OCI-LY7 (cell line): ENCODE results near the gene ZSWIM3. TPM values are rescaled to one million over a fixed set of nuclear protein-coding genes. Genes with fewer than 3 reads are reported as not detected.

ENCODE experiments used
- BruUV-seq: library from RNA; stranded (reverse); fragments of 400-500 nt; replicated peaks from 2 replicates; lab custom pipeline; 2021; lab: Mats Ljungman, UMichigan
- CTCF ChIA-PET: fragments of 300-600 bp; sonication (Branson Sonifier 250); formaldehyde crosslinking; loops from one replicate; lab custom pipeline; 2022; ENCODE audit warnings: antibody characterized with exemption; ENCODE audit not compliant: unreplicated experiment; lab: Charles Lee
- POLR2A ChIA-PET: fragments of 300-600 bp; sonication (Branson Sonifier 250); formaldehyde crosslinking; loops from one replicate; lab custom pipeline; 2022; ENCODE audit warnings: antibody characterized with exemption; lab: Charles Lee
- DNase-seq: peaks from one replicate; pipeline ENCODE4 v3.0.0-alpha.2; 2015; ENCODE audit warnings: low spot score
- H2AFZ ChIP-seq: fragments of 200-600 bp; sonication (generic), shearing (Covaris generic); 2 replicates; pipeline ENCODE4 v1.6.1; 2014; ENCODE audit warnings: mild to moderate bottlenecking, antibody characterized with exemption, low read length, moderate library complexity
- H3K27ac ChIP-seq: fragments of 200-600 bp; sonication (generic); 2 replicates; pipeline ENCODE4 v1.5.1; 2014; ENCODE audit warnings: mixed run types, low read depth, mild to moderate bottlenecking, moderate library complexity, low read length, inconsistent platforms; ENCODE audit not compliant: poor library complexity, severe bottlenecking
- H3K36me3 ChIP-seq: fragments of 200-600 bp; sonication (generic); 2 replicates; pipeline ENCODE4 v1.6.1; 2014; ENCODE audit warnings: mild to moderate bottlenecking, antibody characterized with exemption, low read length, moderate library complexity, mixed read lengths; ENCODE audit not compliant: insufficient read depth
- H3K4me1 ChIP-seq: fragments of 200-600 bp; sonication (generic); 2 replicates; pipeline ENCODE4 v1.5.1; 2014; ENCODE audit warnings: mild to moderate bottlenecking, low read length; ENCODE audit not compliant: insufficient read depth, poor library complexity, severe bottlenecking
- H3K4me2 ChIP-seq: fragments of 200-600 bp; sonication (generic); 2 replicates; pipeline ENCODE4 v1.6.1; 2014; ENCODE audit warnings: mild to moderate bottlenecking, low read length
- H3K4me3 ChIP-seq: fragments of 200-600 bp; sonication (generic); 2 replicates; pipeline ENCODE4 v1.5.1; 2014; ENCODE audit warnings: mild to moderate bottlenecking, low read depth, low read length; ENCODE audit not compliant: poor library complexity, severe bottlenecking
- H3K79me2 ChIP-seq: fragments of 200-600 bp; sonication (generic); 2 replicates; pipeline ENCODE4 v1.6.1; 2016; ENCODE audit warnings: low read depth, mild to moderate bottlenecking, low read length, moderate library complexity, mixed read lengths; ENCODE audit not compliant: insufficient read depth
- H3K9me2 ChIP-seq: fragments of 200-600 bp; sonication (generic); 2 replicates; pipeline ENCODE4 v1.6.1; 2016; ENCODE audit warnings: mild to moderate bottlenecking, low read length, mixed read lengths; ENCODE audit not compliant: insufficient read depth
- H3K9me3 ChIP-seq: fragments of 200-600 bp; sonication (generic); 2 replicates; pipeline ENCODE4 v1.6.1; 2014; ENCODE audit warnings: mild to moderate bottlenecking, mixed run types, low read length, mixed read lengths
- H4K20me1 ChIP-seq: fragments of 200-600 bp; sonication (generic); 2 replicates; pipeline ENCODE4 v1.6.1; 2014; ENCODE audit warnings: mild to moderate bottlenecking, antibody characterized with exemption, low read length, moderate library complexity, mixed read lengths; ENCODE audit not compliant: insufficient read depth
- EZH2phosphoT487 ChIP-seq: fragments of 200-600 bp; sonication (generic); IDR thresholded peaks from 2 replicates; pipeline ENCODE4 v1.6.1; 2018; ENCODE audit warnings: low read depth, borderline replicate concordance, mild to moderate bottlenecking, mixed run types, antibody characterized with exemption, low read length, moderate library complexity, mixed read lengths
- intact Hi-C: fragments of 100-400 bp; cut with micrococcal nuclease; formaldehyde crosslinking; loops from one replicate; pipeline ENCODE4 v1.10.0; 2022; ENCODE audit not compliant: unreplicated experiment
- total RNA-seq, 2 experiments: library from RNA; depleted of rRNA in 1 of 2; stranded (reverse); fragments of >200 nt in 1 of 2; shearing (Covaris generic) in 1 of 2; gene quantifications; 2 replicates each; pipeline ENCODE4 v1.2.3, GENCODE V29; 2014 to 2022
- TF ChIP-seq, protein P1 (sequence below): fragments of 200-600 bp; sonication (generic); conservative IDR thresholded peaks from 2 replicates; pipeline ENCODE4 v1.5.1; 2014; ENCODE audit warnings: mild to moderate bottlenecking, antibody characterized with exemption, low read length, moderate library complexity, mixed read lengths

The ZSWIM3 gene
- total RNA-seq, 2 experiments from 2014 or later = 5.7 to 6.0 TPM

GRCh38 chr20:45835825-45836224, 21.6 kb upstream of the ZSWIM3 start:
- Histone ChIP-seq H3K9me3 (no peaks in the 10 kb centered on the region), H3K36me3 (no peaks in the 10 kb centered on the region), H3K79me2 (no peaks in the 10 kb centered on the region), H3K4me3 (no peak overlapping the region), H2AFZ (no peak overlapping the region), H3K27ac (no peak overlapping the region), H3K4me2 (no peak overlapping the region), H3K9me2 (no peaks in the 10 kb centered on the region), H3K4me1 (peaks cover 7% of the 10 kb centered on the region), H4K20me1 (no peaks in the 10 kb centered on the region)
- ChIA-PET CTCF (no interaction called here), POLR2A (interaction anchor here (0.6 kb wide), 1 partner anchor 106 kb away, joined by 3 read pairs; no protein-coding TSS in a partner anchor)
- no peak for DNase-seq
- BruUV-seq = no TSS peak
- intact Hi-C loops = no loop called here
- TF ChIP-seq, protein P1, sequence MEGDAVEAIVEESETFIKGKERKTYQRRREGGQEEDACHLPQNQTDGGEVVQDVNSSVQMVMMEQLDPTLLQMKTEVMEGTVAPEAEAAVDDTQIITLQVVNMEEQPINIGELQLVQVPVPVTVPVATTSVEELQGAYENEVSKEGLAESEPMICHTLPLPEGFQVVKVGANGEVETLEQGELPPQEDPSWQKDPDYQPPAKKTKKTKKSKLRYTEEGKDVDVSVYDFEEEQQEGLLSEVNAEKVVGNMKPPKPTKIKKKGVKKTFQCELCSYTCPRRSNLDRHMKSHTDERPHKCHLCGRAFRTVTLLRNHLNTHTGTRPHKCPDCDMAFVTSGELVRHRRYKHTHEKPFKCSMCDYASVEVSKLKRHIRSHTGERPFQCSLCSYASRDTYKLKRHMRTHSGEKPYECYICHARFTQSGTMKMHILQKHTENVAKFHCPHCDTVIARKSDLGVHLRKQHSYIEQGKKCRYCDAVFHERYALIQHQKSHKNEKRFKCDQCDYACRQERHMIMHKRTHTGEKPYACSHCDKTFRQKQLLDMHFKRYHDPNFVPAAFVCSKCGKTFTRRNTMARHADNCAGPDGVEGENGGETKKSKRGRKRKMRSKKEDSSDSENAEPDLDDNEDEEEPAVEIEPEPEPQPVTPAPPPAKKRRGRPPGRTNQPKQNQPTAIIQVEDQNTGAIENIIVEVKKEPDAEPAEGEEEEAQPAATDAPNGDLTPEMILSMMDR = no peak
- TF ChIP-seq EZH2phosphoT487 = no peak

- no TSS peak for BruUV-seq
- TF ChIP-seq EZH2phosphoT487 = no peak
- TF ChIP-seq, protein P1 = no peak
Observed at GRCh38 chr20:45836841-45837240, 20.6 kb upstream of the ZSWIM3 start.

GRCh38 chr20:45840700-45841198, 16.7 kb upstream of the ZSWIM3 start:
- no peak for TF ChIP-seq EZH2phosphoT487
- TF ChIP-seq, protein P1 = no peak
- Histone ChIP-seq H3K27ac (no peak overlapping the region), H3K79me2 (no peaks in the 10 kb centered on the region), H3K4me3 (no peak overlapping the region), H3K9me2 (no peaks in the 10 kb centered on the region), H2AFZ (no peak overlapping the region), H3K4me2 (no peak overlapping the region), H3K9me3 (no peaks in the 10 kb centered on the region), H3K36me3 (peaks cover 26% of the 10 kb centered on the region; the same call in 1 of the 2 replicates), H3K4me1 (peaks cover 20% of the 10 kb centered on the region), H4K20me1 (no peaks in the 10 kb centered on the region)
- CTCF ChIA-PET = no interaction called here
- intact Hi-C loops = no loop called here
- POLR2A ChIA-PET = interaction anchor here (2.4 kb wide), 1 partner anchor 11 kb away, joined by 11 read pairs; no protein-coding TSS in a partner anchor
- DNase-seq = no peak
- BruUV-seq = no TSS peak

More at GRCh38 chr20:45836841-45837240, 20.6 kb upstream of the ZSWIM3 start:
- ChIA-PET CTCF (no interaction called here), POLR2A (interaction anchor here (0.6 kb wide), 1 partner anchor 1732 kb away, joined by 3 read pairs; no protein-coding TSS in a partner anchor)
- Histone ChIP-seq H3K27ac (no peak overlapping the region), H3K4me1 (peaks cover 13% of the 10 kb centered on the region), H3K9me2 (no peaks in the 10 kb centered on the region), H4K20me1 (no peaks in the 10 kb centered on the region), H3K4me2 (no peak overlapping the region), H2AFZ (no peak overlapping the region), H3K9me3 (no peaks in the 10 kb centered on the region), H3K79me2 (no peaks in the 10 kb centered on the region), H3K4me3 (no peak overlapping the region), H3K36me3 (no peaks in the 10 kb centered on the region)
- DNase-seq = no peak
- intact Hi-C loops = no loop called here
